HCT116 (cell line): ENCODE data around the gene PEX19. TPM values are rescaled to one million over a fixed set of nuclear protein-coding genes. Genes with fewer than 3 reads are reported as not detected.

Source experiments
- ATAC-seq: fragments of 200-7000 bp; cut with Tn5 transposase; 2 replicates; pipeline ENCODE4 v1.9.1; 2020; ENCODE audit warnings: mild to moderate bottlenecking, moderate library complexity
- BruUV-seq: library from RNA; stranded (reverse); fragments of 400-500 nt; replicated peaks from 2 replicates; lab custom pipeline; 2021; lab: Mats Ljungman, UMichigan
- CTCF ChIA-PET: fragments of 300-600 bp; sonication (Branson Sonifier 250); formaldehyde crosslinking; loops from one replicate; lab custom pipeline; 2021; ENCODE audit warnings: antibody characterized with exemption; lab: Charles Lee
- POLR2A ChIA-PET: fragments of 300-600, 350-600 bp; sonication (Branson Sonifier 250); formaldehyde crosslinking; loops from one replicate; lab custom pipeline; 2021; ENCODE audit warnings: antibody characterized with exemption; lab: Charles Lee
- RAD21 ChIA-PET, 2 experiments: fragments of 300-600 bp; sonication (Branson Sonifier 250); formaldehyde crosslinking; loops; one replicate each; lab custom pipeline; 2023; ENCODE audit warnings: low total read pairs in 2 of 2; ENCODE audit not compliant: uncharacterized antibody in 2 of 2, unreplicated experiment in 2 of 2, low non-redundant PET in 1 of 2; lab: Charles Lee
- DNase-seq: peaks from one replicate; pipeline ENCODE4 v3.0.0-alpha.2; 2010; ENCODE audit warnings: low read depth, low spot score
- H2AFZ ChIP-seq: fragments of 200-600 bp; shearing (Covaris generic), sonication (generic); 2 replicates; pipeline ENCODE4 v1.6.1; 2017; ENCODE audit warnings: low read depth, mixed run types, mixed read lengths, antibody characterized with exemption, low read length; ENCODE audit not compliant: poor library complexity, severe bottlenecking
- H3K27ac ChIP-seq: 2 replicates; pipeline ENCODE4 v1.5.1; 2012; ENCODE audit warnings: low read depth, low read length
- H3K27me3 ChIP-seq: fragments of 200-600 bp; sonication (generic); 2 replicates; pipeline ENCODE4 v1.6.1; 2016; ENCODE audit warnings: mixed run types, low read length, mixed read lengths; ENCODE audit not compliant: insufficient read depth
- H3K36me3 ChIP-seq, 2 experiments: fragments of 200-500 bp in 1 of 2; fragments of 200-600 bp in 1 of 2; sonication (Bioruptor generic) in 1 of 2; sonication (generic) in 1 of 2; 2 replicates each; pipeline versions ENCODE4 v1.5.1 to v1.6.1; 2014 to 2016; ENCODE audit warnings: low read length in 2 of 2, inconsistent platforms in 1 of 2, mixed read lengths in 1 of 2, mixed run types in 1 of 2; ENCODE audit not compliant: insufficient read depth in 2 of 2, control insufficient read depth in 1 of 2
- H3K4me1 ChIP-seq, 2 experiments: fragments of 200-600 bp in 1 of 2; sonication (generic) in 1 of 2; 2 replicates each; pipeline versions ENCODE4 v1.5.1 to v1.6.1; 2012 to 2017; ENCODE audit warnings: low read length in 2 of 2, inconsistent platforms in 1 of 2, mild to moderate bottlenecking in 1 of 2, mixed read lengths in 1 of 2, mixed run types in 1 of 2, moderate library complexity in 1 of 2; ENCODE audit not compliant: insufficient read depth in 2 of 2, control insufficient read depth in 1 of 2
- H3K4me2 ChIP-seq: fragments of 200-600 bp; sonication (generic); 2 replicates; pipeline ENCODE4 v1.6.1; 2017; ENCODE audit warnings: mixed run types, low read length, mixed read lengths
- H3K4me3 ChIP-seq, 2 experiments: fragments of 200-600 bp in 1 of 2; sonication (generic) in 1 of 2; replicated peaks in 1 of 2; 2 replicates each; pipeline ENCODE4 v1.5.1; 2011 to 2016; ENCODE audit warnings: low read length in 2 of 2, control low read depth in 1 of 2, low read depth in 1 of 2, mild to moderate bottlenecking in 1 of 2, mixed read lengths in 1 of 2, mixed run types in 1 of 2
- H3K79me2 ChIP-seq: fragments of 200-600 bp; sonication (generic); 2 replicates; pipeline ENCODE4 v1.6.1; 2017; ENCODE audit warnings: mild to moderate bottlenecking, mixed run types, low read length, moderate library complexity, mixed read lengths; ENCODE audit not compliant: insufficient read depth
- H3K9ac ChIP-seq: fragments of 200-600 bp; sonication (generic); 2 replicates; pipeline ENCODE4 v1.6.1; 2016; ENCODE audit warnings: low read length, mixed read lengths
- H3K9me2 ChIP-seq: fragments of 200-600 bp; sonication (generic), shearing (Covaris generic); 2 replicates; pipeline ENCODE4 v1.6.1; 2017; ENCODE audit warnings: mixed run types, mild to moderate bottlenecking, moderate library complexity; ENCODE audit not compliant: insufficient read depth
- H3K9me3 ChIP-seq, 2 experiments: fragments of 200-500 bp in 1 of 2; fragments of 200-600 bp in 1 of 2; sonication (Bioruptor generic) in 1 of 2; sonication (generic) in 1 of 2; 2 replicates each; pipeline ENCODE4 v1.6.1; 2014 to 2017; ENCODE audit warnings: low read length in 2 of 2, mixed read lengths in 2 of 2, inconsistent platforms in 1 of 2, low read depth in 1 of 2, mild to moderate bottlenecking in 1 of 2, mixed run types in 1 of 2, moderate library complexity in 1 of 2; ENCODE audit not compliant: control insufficient read depth in 1 of 2, insufficient read depth in 1 of 2
- H4K20me1 ChIP-seq: fragments of 200-600 bp; sonication (generic), shearing (Covaris generic); 2 replicates; pipeline ENCODE4 v1.6.1; 2017; ENCODE audit warnings: mixed run types, mild to moderate bottlenecking, moderate library complexity; ENCODE audit not compliant: insufficient read depth
- CBX3 ChIP-seq: IDR thresholded peaks from 2 replicates; pipeline ENCODE4 v1.6.1; 2012; ENCODE audit warnings: low read depth
- EZH2 ChIP-seq: fragments of 200-600 bp; sonication (generic); IDR thresholded peaks from 2 replicates; pipeline ENCODE4 v1.6.1; 2017; ENCODE audit warnings: antibody characterized with exemption, mixed run types
- EZH2phosphoT487 ChIP-seq: fragments of 200-600 bp; IDR thresholded peaks from 2 replicates; pipeline ENCODE4 v1.6.1; 2018; ENCODE audit warnings: antibody characterized with exemption, borderline replicate concordance
- FOSL1 ChIP-seq: IDR thresholded peaks from 2 replicates; pipeline ENCODE4 v1.6.1; 2012; ENCODE audit warnings: low read depth
- POLR2A ChIP-seq: IDR thresholded peaks from 2 replicates; pipeline ENCODE4 v1.7.0; 2011; ENCODE audit warnings: borderline replicate concordance; ENCODE audit not compliant: insufficient read depth, insufficient read length; ENCODE audit errors: extremely low read depth
- RAD21 ChIP-seq: IDR thresholded peaks from 2 replicates; pipeline ENCODE4 v1.6.1; 2012; ENCODE audit warnings: low read depth, mild to moderate bottlenecking
- SRF ChIP-seq: IDR thresholded peaks from 2 replicates; pipeline ENCODE4 v1.6.1; 2012; ENCODE audit warnings: low read depth
- TCF7L2 ChIP-seq: IDR thresholded peaks from 2 replicates; pipeline ENCODE4 v1.7.0; 2011; ENCODE audit warnings: borderline replicate concordance, inconsistent platforms; ENCODE audit not compliant: insufficient read depth, insufficient read length; ENCODE audit errors: extremely low read depth
- ZFX ChIP-seq: fragments of 450-650 bp; IDR thresholded peaks from 2 replicates; pipeline ENCODE4 v1.6.1; 2017
- ZNF274 ChIP-seq: fragments of 200-500 bp; sonication (Bioruptor generic); IDR thresholded peaks from 2 replicates; pipeline ENCODE4 v1.6.1; 2014; ENCODE audit warnings: mild to moderate bottlenecking, low read depth, low read length, inconsistent platforms
- intact Hi-C: fragments of 100-400 bp; cut with micrococcal nuclease; formaldehyde crosslinking; loops from 2 replicates; pipeline ENCODE4 v1.10.0; 2022
- total RNA-seq: library from RNA; stranded (reverse); gene quantifications from one replicate; pipeline ENCODE4 v1.2.1, GENCODE V29; 2021; ENCODE audit not compliant: unreplicated experiment
- TF ChIP-seq, protein P1 (sequence below): IDR thresholded peaks from 2 replicates; pipeline ENCODE4 v1.6.1; 2012
- TF ChIP-seq, protein P2 (sequence below): IDR thresholded peaks from 2 replicates; pipeline ENCODE4 v1.6.1; 2011; ENCODE audit warnings: mild to moderate bottlenecking, low read length, moderate library complexity; ENCODE audit not compliant: insufficient replicate concordance; ENCODE audit errors: extremely low read depth

PEX19 gene
- total RNA-seq, 1 experiment from 2014 or later, result 35.9 TPM

DNA sequence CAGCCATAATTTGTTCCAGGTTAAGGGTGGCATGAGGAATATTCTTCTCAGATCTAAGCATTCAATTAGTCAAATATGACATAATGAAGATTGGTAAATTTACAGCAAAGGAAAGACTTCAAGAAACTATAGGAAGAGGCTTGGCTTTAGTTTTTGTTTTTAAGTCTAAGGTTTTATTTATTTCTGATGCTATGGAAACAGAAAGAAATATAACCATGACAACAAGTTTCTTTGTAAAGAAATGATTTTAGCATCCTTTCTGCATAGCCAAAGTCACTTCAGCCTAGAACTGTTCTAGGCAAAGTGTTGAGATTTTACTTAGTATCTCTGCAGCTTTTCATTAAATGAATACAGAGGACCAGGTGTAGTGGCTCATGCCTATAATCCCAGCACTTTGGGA is 52.0 kb downstream of the PEX19 start (continued):
- TF ChIP-seq TCF7L2 (no peak), EZH2 (no peak), ZNF274 (no peak), CBX3 (no peak), EZH2phosphoT487 (no peak)

- no TSS peak for BruUV-seq
- H3K36me3 ChIP-seq, result peaks cover 45 to 56% of the 10 kb centered on the region in 2 experiments; a peak in 3 of 4 replicates
- no peak overlapping the region for H3K9ac ChIP-seq
- H2AFZ ChIP-seq, result no peak overlapping the region
- no peaks in the 10 kb centered on the region for H3K79me2 ChIP-seq
- ATAC-seq (no peak), DNase-seq (no peak)
- H3K9me3 ChIP-seq, result no peaks in the 10 kb centered on the region
- ChIA-PET RAD21 (no interaction called here), POLR2A (interaction anchor here (0.9 kb wide), 1 partner anchor 33 kb away, joined by 3 read pairs; no protein-coding TSS in a partner anchor), CTCF (interaction anchor here (0.9 kb wide), 1 partner anchor 16 kb away, joined by 3 read pairs; no protein-coding TSS in a partner anchor)
- no peaks in the 10 kb centered on the region for H4K20me1 ChIP-seq
- H3K27me3 ChIP-seq, result no peaks in the 10 kb centered on the region
- intact Hi-C loops, result no loop called here
- H3K4me1 ChIP-seq, result no peaks in the 10 kb centered on the region
- no peak overlapping the region for H3K4me2 ChIP-seq
- H3K27ac ChIP-seq, result no peak overlapping the region
- no peak overlapping the region for H3K4me3 ChIP-seq
- TF ChIP-seq ZNF274 (no peak), EZH2 (no peak), POLR2A (no peak), FOSL1 (no peak), RAD21 (no peak), EZH2phosphoT487 (no peak), TCF7L2 (no peak), ZFX (no peak), SRF (no peak)
- TF ChIP-seq, protein P1, sequence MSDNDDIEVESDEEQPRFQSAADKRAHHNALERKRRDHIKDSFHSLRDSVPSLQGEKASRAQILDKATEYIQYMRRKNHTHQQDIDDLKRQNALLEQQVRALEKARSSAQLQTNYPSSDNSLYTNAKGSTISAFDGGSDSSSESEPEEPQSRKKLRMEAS, result no peak
- TF ChIP-seq, protein P2, sequence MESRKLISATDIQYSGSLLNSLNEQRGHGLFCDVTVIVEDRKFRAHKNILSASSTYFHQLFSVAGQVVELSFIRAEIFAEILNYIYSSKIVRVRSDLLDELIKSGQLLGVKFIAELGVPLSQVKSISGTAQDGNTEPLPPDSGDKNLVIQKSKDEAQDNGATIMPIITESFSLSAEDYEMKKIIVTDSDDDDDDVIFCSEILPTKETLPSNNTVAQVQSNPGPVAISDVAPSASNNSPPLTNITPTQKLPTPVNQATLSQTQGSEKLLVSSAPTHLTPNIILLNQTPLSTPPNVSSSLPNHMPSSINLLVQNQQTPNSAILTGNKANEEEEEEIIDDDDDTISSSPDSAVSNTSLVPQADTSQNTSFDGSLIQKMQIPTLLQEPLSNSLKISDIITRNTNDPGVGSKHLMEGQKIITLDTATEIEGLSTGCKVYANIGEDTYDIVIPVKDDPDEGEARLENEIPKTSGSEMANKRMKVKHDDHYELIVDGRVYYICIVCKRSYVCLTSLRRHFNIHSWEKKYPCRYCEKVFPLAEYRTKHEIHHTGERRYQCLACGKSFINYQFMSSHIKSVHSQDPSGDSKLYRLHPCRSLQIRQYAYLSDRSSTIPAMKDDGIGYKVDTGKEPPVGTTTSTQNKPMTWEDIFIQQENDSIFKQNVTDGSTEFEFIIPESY, result no peak
- H3K9me2 ChIP-seq, result no peaks in the 10 kb centered on the region
Observed at GRCh38 chr1:160228431-160228830, 56.5 kb downstream of the PEX19 start.
